Endodermal cell (in vitro differentiated cells): ENCODE data around the gene CHGA. TPM values are rescaled to one million over a fixed set of nuclear protein-coding genes. Genes with fewer than 3 reads are reported as not detected.

ENCODE experiments used
- DNase-seq: peaks from one replicate; pipeline ENCODE4 v3.0.0-alpha.2; 2017
- H3K27ac ChIP-seq: 2 replicates; pipeline ENCODE4 v1.5.1; 2013; ENCODE audit warnings: mild to moderate bottlenecking, low read depth, low read length, moderate library complexity
- H3K27me3 ChIP-seq: 2 replicates; pipeline ENCODE4 v1.6.1; 2013; ENCODE audit warnings: mild to moderate bottlenecking, low read length, moderate library complexity; ENCODE audit not compliant: insufficient read depth, control insufficient read depth, poor library complexity, severe bottlenecking
- H3K36me3 ChIP-seq: 2 replicates; pipeline ENCODE4 v1.7.0; 2013; ENCODE audit warnings: mild to moderate bottlenecking, low read length, moderate library complexity; ENCODE audit not compliant: control insufficient read depth, insufficient read depth
- H3K4me1 ChIP-seq: one replicate; pipeline ENCODE4 v1.7.0; 2013; ENCODE audit warnings: low read length; ENCODE audit not compliant: control insufficient read depth, insufficient read depth
- H3K4me3 ChIP-seq: 2 replicates; pipeline ENCODE4 v1.5.1; 2013; ENCODE audit warnings: mild to moderate bottlenecking, low read length, moderate library complexity
- H3K9ac ChIP-seq: 2 replicates; pipeline ENCODE4 v1.6.1; 2013; ENCODE audit warnings: mild to moderate bottlenecking, low read length, moderate library complexity; ENCODE audit not compliant: poor library complexity, severe bottlenecking; ENCODE audit errors: extremely low read depth
- H3K9me3 ChIP-seq: 2 replicates; pipeline ENCODE4 v1.6.1; 2013; ENCODE audit warnings: mild to moderate bottlenecking, low read length, moderate library complexity; ENCODE audit not compliant: control insufficient read depth
- H3K27ac Mint-ChIP-seq: 2 replicates; pipeline ENCODE4 v1.8.0; 2020; ENCODE audit warnings: mixed read lengths
- H3K27me3 Mint-ChIP-seq: 2 replicates; pipeline ENCODE4 v1.8.0; 2021; ENCODE audit warnings: mild to moderate bottlenecking, mixed read lengths; ENCODE audit not compliant: insufficient read depth
- H3K36me3 Mint-ChIP-seq: 2 replicates; pipeline ENCODE4 v1.8.0; 2020; ENCODE audit warnings: low read depth, mixed read lengths
- H3K4me1 Mint-ChIP-seq: 2 replicates; pipeline ENCODE4 v1.8.0; 2020; ENCODE audit warnings: mixed read lengths
- H3K4me3 Mint-ChIP-seq: 2 replicates; pipeline ENCODE4 v1.8.0; 2020; ENCODE audit warnings: mild to moderate bottlenecking, moderate library complexity, mixed read lengths
- H3K9me3 Mint-ChIP-seq: 2 replicates; pipeline ENCODE4 v1.8.0; 2020; ENCODE audit warnings: mild to moderate bottlenecking, mixed read lengths
- CTCF ChIP-seq: fragments of 200-600 bp; sonication (generic); conservative IDR thresholded peaks from 2 replicates; pipeline ENCODE4 v1.5.0; 2021; ENCODE audit warnings: antibody characterized with exemption, mild to moderate bottlenecking
- WGBS, 2 experiments: methylation state at CpG; one replicate each; pipeline versions ENCODE4 v1.1.5 to v1.1.7; 2013; ENCODE audit warnings: missing lambda C conversion rate in 2 of 2, mixed read lengths in 1 of 2; ENCODE audit not compliant: insufficient coverage in 1 of 2, insufficient read length in 1 of 2; 5-methylcytosine and 5-hydroxymethylcytosine counted together
- total RNA-seq, 2 donors: library from RNA; stranded (reverse); fragmentation: NEBNext Ultra II Directional in 1 of 2; extraction: Animal tissue kit (Norgen Biotek cat#: 25700) in 1 of 2; gene quantifications; 2 replicates in 1 of 2; 3 replicates in 1 of 2; pipeline ENCODE4 v1.2.1, GENCODE V29; 2021

CHGA gene
- total RNA-seq, 2 donors from 2014 or later, result 4.6 TPM

GRCh38 chr14:92965281-92965680 is 42.3 kb downstream of the CHGA start:
- Histone ChIP-seq H3K27me3 (no peaks in the 10 kb centered on the region), H3K9ac (no peak overlapping the region), H3K36me3 (no peaks in the 10 kb centered on the region), H3K27ac (no peak overlapping the region), H3K4me3 (no peak overlapping the region), H3K9me3 (peaks cover 9% of the 10 kb centered on the region), H3K4me1 (no peaks in the 10 kb centered on the region)
- Mint-ChIP-seq H3K4me3 (no peak overlapping the region), H3K36me3 (peaks cover 10% of the 10 kb centered on the region), H3K9me3 (peaks cover 15% of the 10 kb centered on the region), H3K4me1 (peaks cover 13% of the 10 kb centered on the region), H3K27ac (no peak overlapping the region), H3K27me3 (no peaks in the 10 kb centered on the region)
- 82 to 100% methylated on average over 1 of the region's 1 CpG for WGBS, 2 experiments
- no peak for DNase-seq
- no peak for TF ChIP-seq CTCF

DNA sequence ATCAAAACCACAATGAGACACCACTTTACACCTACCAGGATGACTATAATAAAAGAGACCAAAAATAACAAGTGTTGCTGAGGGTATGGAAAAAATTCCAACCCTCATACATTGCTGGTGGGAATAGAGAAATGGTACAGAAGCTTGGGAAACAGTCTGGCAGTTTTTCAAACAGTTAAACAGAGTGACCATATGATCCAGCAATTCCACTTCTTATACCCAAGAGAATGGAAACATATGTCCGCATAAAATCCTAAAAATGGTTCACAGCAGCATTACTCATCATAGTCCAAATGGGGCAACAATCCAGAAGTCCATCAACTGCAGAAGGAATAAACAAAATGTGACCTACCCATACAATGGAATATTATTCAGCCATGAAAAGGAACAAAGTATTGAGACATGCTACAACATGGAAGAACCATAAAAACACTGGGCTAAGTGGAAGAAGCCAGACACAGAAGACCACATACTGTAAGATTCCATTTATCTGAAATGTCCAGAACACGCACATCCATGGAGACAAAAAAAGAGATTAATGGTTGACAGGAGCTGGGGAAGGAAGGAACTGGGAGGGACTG is 44.5 kb downstream of the CHGA start:
- 94% methylated on average over 2 of the region's 2 CpGs; no CpG with 5 or more reads in 1 of the 2 experiments for WGBS, 2 experiments
- Histone ChIP-seq H3K4me3 (no peak overlapping the region), H3K27ac (no peak overlapping the region), H3K9ac (no peak overlapping the region), H3K9me3 (peaks cover 9% of the 10 kb centered on the region), H3K4me1 (no peaks in the 10 kb centered on the region), H3K36me3 (no peaks in the 10 kb centered on the region), H3K27me3 (no peaks in the 10 kb centered on the region)
- Mint-ChIP-seq H3K9me3 (peaks cover 15% of the 10 kb centered on the region), H3K36me3 (peaks cover 10% of the 10 kb centered on the region), H3K4me1 (peaks cover 13% of the 10 kb centered on the region), H3K27ac (no peak overlapping the region), H3K27me3 (no peaks in the 10 kb centered on the region), H3K4me3 (no peak overlapping the region)
- no peak for TF ChIP-seq CTCF
- DNase-seq, result no peak

GRCh38 chr14:92968291-92969020 is 45.5 kb downstream of the CHGA start:
- H3K27ac ChIP-seq, result no peak overlapping the region
- H3K27me3 ChIP-seq, result no peaks in the 10 kb centered on the region
- H3K4me1 ChIP-seq, result no peaks in the 10 kb centered on the region
- WGBS, 2 experiments, result 89 to 98% methylated on average over 7 to 13 of the region's 14 CpGs
- no peak for DNase-seq
- H3K4me3 ChIP-seq, result no peak overlapping the region
- Mint-ChIP-seq H3K27ac (no peak overlapping the region), H3K27me3 (no peaks in the 10 kb centered on the region), H3K4me3 (no peak overlapping the region), H3K9me3 (peaks cover 15% of the 10 kb centered on the region), H3K36me3 (peaks cover 11% of the 10 kb centered on the region), H3K4me1 (peaks cover 10% of the 10 kb centered on the region)
- peaks cover 9% of the 10 kb centered on the region for H3K9me3 ChIP-seq
- H3K36me3 ChIP-seq, result no peaks in the 10 kb centered on the region
- no peak overlapping the region for H3K9ac ChIP-seq
- TF ChIP-seq CTCF, result no peak
